Subcutaneous abdominal adipose tissue (tissue), 5 donors: ENCODE results near the gene MAP2K3.
"Not testable (repeated sequence)": the region's sequence is repeated elsewhere in the genome, so short reads cannot be mapped to it uniquely, and the experiment has no call there.

Source experiments
- H3K27ac ChIP-seq: one replicate; pipeline ENCODE4 v1.7.0; 2013; ENCODE audit warnings: low read depth, mild to moderate bottlenecking, inconsistent platforms, low read length, moderate library complexity
- H3K27me3 ChIP-seq, 5 donors: one replicate each; pipeline ENCODE4 v1.7.0; 2013; ENCODE audit warnings: low read length in 5 of 5, inconsistent platforms in 1 of 5; ENCODE audit not compliant: control insufficient read depth in 5 of 5, insufficient read depth in 4 of 5
- H3K36me3 ChIP-seq, 5 donors: one replicate each; pipeline ENCODE4 v1.7.0; 2013; ENCODE audit warnings: low read length in 5 of 5; ENCODE audit not compliant: control insufficient read depth in 5 of 5, insufficient read depth in 5 of 5
- H3K4me1 ChIP-seq, 5 donors: one replicate each; pipeline ENCODE4 v1.7.0; 2013; ENCODE audit warnings: low read length in 5 of 5, mild to moderate bottlenecking in 3 of 5, moderate library complexity in 1 of 5; ENCODE audit not compliant: control insufficient read depth in 5 of 5, insufficient read depth in 5 of 5
- H3K4me3 ChIP-seq, 5 donors: one replicate each; pipeline ENCODE4 v1.7.0; 2013; ENCODE audit warnings: low read length in 5 of 5, low read depth in 1 of 5
- H3K9ac ChIP-seq, 5 donors: one replicate each; pipeline ENCODE4 v1.7.0; 2013; ENCODE audit warnings: low read length in 5 of 5, mild to moderate bottlenecking in 4 of 5, moderate library complexity in 3 of 5
- H3K9me3 ChIP-seq, 5 donors: one replicate each; pipeline ENCODE4 v1.7.0; 2013; ENCODE audit warnings: low read length in 5 of 5; ENCODE audit not compliant: control insufficient read depth in 5 of 5
- donor health status: healthy.
- donor health status: healthy.
- donor health status: healthy.
- donor health status: healthy.
- donor health status: healthy.

The MAP2K3 gene

GRCh38 chr17:21302711-21303425 lies 18.4 kb downstream of the MAP2K3 start:
- H3K9me3 ChIP-seq, result no peaks in the 10 kb centered on the region
- no peaks in the 10 kb centered on the region for H3K27me3 ChIP-seq
- no peak overlapping the region for H3K27ac ChIP-seq
- peaks cover 0 to 16% (median 6%) of the 10 kb centered on the region in 5 donors for H3K4me1 ChIP-seq
- H3K4me3 ChIP-seq, result no peak overlapping the region
- no peak overlapping the region for H3K9ac ChIP-seq
- H3K36me3 ChIP-seq, result peaks cover 0 to 86% (median 75%) of the 10 kb centered on the region in 5 donors

- Histone ChIP-seq H3K27me3 (no peaks in the 10 kb centered on the region), H3K4me1 (peaks cover 0 to 16% (median 6%) of the 10 kb centered on the region in 5 donors), H3K9ac (peak overlapping the region in 1 of 5 donors; percentile 50), H3K27ac (no peak overlapping the region), H3K9me3 (peaks cover 0 to 3% (median 1%) of the 10 kb centered on the region in 5 donors), H3K36me3 (peaks cover 2 to 84% (median 72%) of the 10 kb centered on the region in 5 donors), H3K4me3 (no peak overlapping the region)
Measured at GRCh38 chr17:21303441-21304065, 19.0 kb downstream of the MAP2K3 start.

- H3K27ac ChIP-seq, result no peak overlapping the region
- peaks cover 0 to 16% (median 6%) of the 10 kb centered on the region in 5 donors for H3K4me1 ChIP-seq
- H3K27me3 ChIP-seq, result no peaks in the 10 kb centered on the region
- H3K9me3 ChIP-seq, result peaks cover 0 to 7% (median 6%) of the 10 kb centered on the region in 5 donors
- H3K4me3 ChIP-seq, result no peak overlapping the region
- no peak overlapping the region for H3K9ac ChIP-seq
- H3K36me3 ChIP-seq, result peaks cover 3 to 84% (median 72%) of the 10 kb centered on the region in 5 donors
Measured at GRCh38 chr17:21304091-21304490, 19.6 kb downstream of the MAP2K3 start.

GRCh38 chr17:21304551-21305151 lies 20.1 kb downstream of the MAP2K3 start:
- not testable (repeated sequence) for H3K9ac ChIP-seq, H3K9me3 ChIP-seq, H3K27ac ChIP-seq, H3K4me3 ChIP-seq, H3K27me3 ChIP-seq
- Histone ChIP-seq H3K4me1 (peaks cover 0 to 16% (median 6%) of the 10 kb centered on the region in 5 donors), H3K36me3 (peaks cover 3 to 81% (median 69%) of the 10 kb centered on the region in 5 donors)

GRCh38 chr17:21305431-21306180 lies 21.1 kb downstream of the MAP2K3 start:
- Histone ChIP-seq H3K4me1 (peaks cover 6 to 12% (median 6%) of the 10 kb centered on the region in 5 donors), H3K36me3 (peaks cover 3 to 74% (median 60%) of the 10 kb centered on the region in 5 donors)
- not testable (repeated sequence) for H3K27me3 ChIP-seq, H3K27ac ChIP-seq, H3K4me3 ChIP-seq, H3K9ac ChIP-seq, H3K9me3 ChIP-seq

- H3K36me3 ChIP-seq, result peaks cover 3 to 68% (median 53%) of the 10 kb centered on the region in 5 donors
- H3K27ac ChIP-seq, H3K27me3 ChIP-seq: not testable (repeated sequence)
Measured at GRCh38 chr17:21306611-21307272, 22.2 kb downstream of the MAP2K3 start.

GRCh38 chr17:21307273-21307625 lies 22.7 kb downstream of the MAP2K3 start:
- H3K4me1 ChIP-seq, result peaks cover 6 to 14% (median 10%) of the 10 kb centered on the region in 5 donors
- H3K4me3 ChIP-seq, H3K27ac ChIP-seq, H3K9ac ChIP-seq, H3K27me3 ChIP-seq, H3K9me3 ChIP-seq: not testable (repeated sequence)
- H3K36me3 ChIP-seq, result peaks cover 3 to 69% (median 49%) of the 10 kb centered on the region in 5 donors

More at GRCh38 chr17:21306611-21307272, 22.2 kb downstream of the MAP2K3 start:
- H3K9me3 ChIP-seq, H3K9ac ChIP-seq, H3K4me3 ChIP-seq: not testable (repeated sequence)
- H3K4me1 ChIP-seq, result peaks cover 6 to 14% (median 10%) of the 10 kb centered on the region in 5 donors

GRCh38 chr17:21308931-21309381 lies 24.4 kb downstream of the MAP2K3 start:
- not testable (repeated sequence) for H3K4me3 ChIP-seq, H3K27ac ChIP-seq, H3K9me3 ChIP-seq, H3K27me3 ChIP-seq, H3K9ac ChIP-seq
- Histone ChIP-seq H3K36me3 (peaks cover 3 to 65% (median 38%) of the 10 kb centered on the region in 5 donors), H3K4me1 (peaks cover 0 to 14% (median 10%) of the 10 kb centered on the region in 5 donors)

- H3K9me3 ChIP-seq, H3K9ac ChIP-seq, H3K4me3 ChIP-seq, H3K27me3 ChIP-seq, H3K27ac ChIP-seq: not testable (repeated sequence)
- H3K36me3 ChIP-seq, result peaks cover 3 to 66% (median 38%) of the 10 kb centered on the region in 5 donors
- H3K4me1 ChIP-seq, result peaks cover 0 to 14% (median 10%) of the 10 kb centered on the region in 5 donors
Measured at GRCh38 chr17:21310061-21310765, 25.7 kb downstream of the MAP2K3 start.
